OCI-LY7 (cell line): ENCODE results near the gene GALNT2.

Experiments
- EZH2phosphoT487 ChIP-seq: fragments of 200-600 bp; sonication (generic); IDR thresholded peaks from 2 replicates; pipeline ENCODE4 v1.6.1; 2018; ENCODE audit warnings: low read depth, borderline replicate concordance, mild to moderate bottlenecking, mixed run types, antibody characterized with exemption, low read length, moderate library complexity, mixed read lengths
- TF ChIP-seq, protein P1 (sequence below): fragments of 200-600 bp; sonication (generic); conservative IDR thresholded peaks from 2 replicates; pipeline ENCODE4 v1.5.1; 2014; ENCODE audit warnings: mild to moderate bottlenecking, antibody characterized with exemption, low read length, moderate library complexity, mixed read lengths

DNA sequence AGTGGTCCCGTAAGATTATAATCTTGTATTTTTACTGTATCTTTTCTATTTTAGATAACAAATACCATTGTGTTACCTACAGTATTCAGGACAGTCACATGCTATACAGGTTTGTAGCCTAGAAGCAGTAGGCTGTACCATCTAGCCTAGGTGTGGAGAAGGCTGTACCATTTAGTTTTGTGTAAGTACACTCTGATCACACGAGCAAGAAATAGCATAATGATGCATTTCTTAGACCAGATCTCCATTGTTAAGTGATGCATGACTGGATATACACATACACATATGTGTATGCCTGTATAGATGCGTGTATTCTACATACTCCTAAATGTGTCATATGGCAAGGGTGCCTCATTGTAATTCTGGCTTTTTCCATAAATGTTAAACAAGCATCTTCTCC lies 33.9 kb downstream of the GALNT2 start:
- TF ChIP-seq EZH2phosphoT487: no peak
- TF ChIP-seq, protein P1, sequence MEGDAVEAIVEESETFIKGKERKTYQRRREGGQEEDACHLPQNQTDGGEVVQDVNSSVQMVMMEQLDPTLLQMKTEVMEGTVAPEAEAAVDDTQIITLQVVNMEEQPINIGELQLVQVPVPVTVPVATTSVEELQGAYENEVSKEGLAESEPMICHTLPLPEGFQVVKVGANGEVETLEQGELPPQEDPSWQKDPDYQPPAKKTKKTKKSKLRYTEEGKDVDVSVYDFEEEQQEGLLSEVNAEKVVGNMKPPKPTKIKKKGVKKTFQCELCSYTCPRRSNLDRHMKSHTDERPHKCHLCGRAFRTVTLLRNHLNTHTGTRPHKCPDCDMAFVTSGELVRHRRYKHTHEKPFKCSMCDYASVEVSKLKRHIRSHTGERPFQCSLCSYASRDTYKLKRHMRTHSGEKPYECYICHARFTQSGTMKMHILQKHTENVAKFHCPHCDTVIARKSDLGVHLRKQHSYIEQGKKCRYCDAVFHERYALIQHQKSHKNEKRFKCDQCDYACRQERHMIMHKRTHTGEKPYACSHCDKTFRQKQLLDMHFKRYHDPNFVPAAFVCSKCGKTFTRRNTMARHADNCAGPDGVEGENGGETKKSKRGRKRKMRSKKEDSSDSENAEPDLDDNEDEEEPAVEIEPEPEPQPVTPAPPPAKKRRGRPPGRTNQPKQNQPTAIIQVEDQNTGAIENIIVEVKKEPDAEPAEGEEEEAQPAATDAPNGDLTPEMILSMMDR: no peak
